Adrenal gland (tissue), 12 donors: ENCODE data around the gene TMEM95. TPM values are rescaled to one million over a fixed set of nuclear protein-coding genes. Genes with fewer than 3 reads are reported as not detected.

Source experiments
- DNase-seq, 7 donors: peaks; one replicate each; pipeline ENCODE4 v3.0.0-alpha.2; 2019 to 2020
- H3K27ac ChIP-seq, 5 donors: fragments of 200-600 bp; sonication (generic) in 4 of 5; 1 replicate in 3 of 5; 2 replicates in 2 of 5; pipeline versions ENCODE4 v1.5.1 to v1.8.0; 2016 to 2020; ENCODE audit warnings: mild to moderate bottlenecking in 1 of 5
- H3K27me3 ChIP-seq: fragments of 200-600 bp; 2 replicates; pipeline ENCODE4 v1.8.0; 2021
- H3K36me3 ChIP-seq, 2 donors: fragments of 200-600 bp; replicated peaks in 1 of 2; 1 replicate in 1 of 2; 2 replicates in 1 of 2; pipeline versions ENCODE4 v1.5.1 to v1.8.0; 2018 to 2022
- H3K4me1 ChIP-seq, 2 donors: fragments of 200-600 bp; replicated peaks in 1 of 2; 1 replicate in 1 of 2; 2 replicates in 1 of 2; pipeline versions ENCODE4 v1.5.1 to v1.8.0; 2018 to 2021
- H3K4me3 ChIP-seq, 4 donors: fragments of 200-600 bp; sonication (generic) in 3 of 4; one replicate each; pipeline ENCODE4 v1.5.1; 2016 to 2018
- H3K9me3 ChIP-seq, 3 donors: fragments of 200-600 bp; sonication (generic) in 1 of 3; replicated peaks in 1 of 3; 1 replicate in 2 of 3; 2 replicates in 1 of 3; pipeline versions ENCODE4 v1.5.1 to v1.8.0; 2016 to 2021
- CTCF ChIP-seq, 6 experiments: fragments of 450-650 bp in 4 of 6; fragments of 200-600 bp in 2 of 6; sonication (generic) in 1 of 6; IDR thresholded peaks; 1 replicate in 5 of 6; 2 replicates in 1 of 6; pipeline versions ENCODE4 v1.5.1 to v1.8.0; 2016 to 2021; ENCODE audit warnings: antibody characterized with exemption in 6 of 6, mild to moderate bottlenecking in 2 of 6, moderate library complexity in 1 of 6
- POLR2A ChIP-seq, 2 donors: fragments of 450-650 bp; IDR thresholded peaks; one replicate each; pipeline ENCODE4 v1.6.1; 2017; ENCODE audit warnings: antibody characterized with exemption in 2 of 2, mild to moderate bottlenecking in 2 of 2, moderate library complexity in 1 of 2
- WGBS, 4 donors: extraction: QIAGEN DNeasy Blood & Tissue Kit in 2 of 4; methylation state at CpG; one replicate each; pipeline versions ENCODE4 v1.1.5 to v1.1.7; 2013 to 2017; 5-methylcytosine and 5-hydroxymethylcytosine counted together
- intact Hi-C, 2 donors: fragments of 100-400 bp; cut with DNase I; formaldehyde crosslinking; loops; one replicate each; pipeline versions ENCODE4 v1.14.1 to v1.15.0; 2022 to 2023
- polyA plus RNA-seq, 3 donors: library from polyadenylated mRNA; stranded (reverse); fragments of 200-250 nt in 2 of 3; fragments of 350-450 nt in 1 of 3; fragmentation: Illumina TruSeq in 1 of 3; extraction: RNeasy Lipid Tissue Mini Kit (QIAGEN cat#74804) in 1 of 3; gene quantifications; one replicate each; pipeline ENCODE4 v1.2.3, GENCODE V29; 2013 to 2014
- total RNA-seq, 9 donors: library from RNA; depleted of rRNA in 4 of 9; stranded (reverse); fragments of >200 nt in 4 of 9; fragments of 120-200 nt in 1 of 9; fragmentation: NEBNext Ultra II Directional in 1 of 9; extraction: Animal tissue kit (Norgen Biotek cat#: 25700) in 1 of 9; gene quantifications; one replicate each; pipeline versions ENCODE4 v1.1.0 to v1.2.4, GENCODE V29; 2013 to 2023
- donor health status: healthy with polysubstance abuse.
- donor health status: Bipolar disorder and iron deficiency.
- donor health status: DM: yes; HTN: yes; CAD: no.
- donor health status: DM: no; HTN: no; CAD: no.
- donor health status: DM: no; HTN: no; CAD: no.
- donor health status: DM: yes; HTN: yes; CAD: no.

Gene TMEM95
- total and polyA plus RNA-seq, 12 donors = not detected

- peak within 1 kb of the TSS; percentile 83 to 93 (median 86) for H3K27ac ChIP-seq
- H3K4me1 ChIP-seq = peaks cover 7 to 15% of the 10 kb centered on the region in 2 donors
- WGBS, 4 donors = 0 to 2% (median 0%) methylated on average over 18 to 49 of the region's 49 CpGs
- DNase-seq = peak; percentile 98 to 100 (median 99)
- no peaks in the 10 kb centered on the region for H3K27me3 ChIP-seq
- TF ChIP-seq POLR2A (IDR thresholded peaks at IDR 0.05) (peak; percentile 85 to 99), CTCF (IDR thresholded peaks at IDR 0.05) (peak in 1 of 6 experiments; percentile 24)
- peak within 1 kb of the TSS; percentile 24 to 88 (median 72) for H3K4me3 ChIP-seq
- H3K36me3 ChIP-seq = no peaks in the 10 kb centered on the region
- intact Hi-C loops = no loop called here
- no peaks in the 10 kb centered on the region for H3K9me3 ChIP-seq
These were observed 49.2 kb downstream of the TMEM95 start, which contains the start of gene TMEM256 for GRCh38 chr17:7403977-7404736. Gene TMEM256, minus strand, starts transcription at chr17:7404097. Its CDS starts 13 bp downstream, at chr17:7404084.

- intact Hi-C loops = no loop called here
- no peaks in the 10 kb centered on the region for H3K36me3 ChIP-seq
- peak; percentile 52 to 84 (median 71) for DNase-seq
These were observed 49.9 kb downstream of the TMEM95 start for GRCh38 chr17:7404737-7405349.

GRCh38 chr17:7405350-7406234 lies 50.6 kb downstream of the TMEM95 start:
- peak in 1 of 7 donors; percentile 31 for DNase-seq
- intact Hi-C loops = no loop called here
- WGBS, 4 donors = 17 to 36% (median 18%) methylated on average over 9 to 38 of the region's 38 CpGs
- H3K36me3 ChIP-seq = no peaks in the 10 kb centered on the region
- H3K4me1 ChIP-seq = peaks cover 7 to 15% of the 10 kb centered on the region in 2 donors
- no peaks in the 10 kb centered on the region for H3K27me3 ChIP-seq
- no peak for TF ChIP-seq POLR2A (IDR thresholded peaks at IDR 0.05)
- TF ChIP-seq CTCF (IDR thresholded peaks at IDR 0.05) = no peak
- H3K4me3 ChIP-seq = peak overlapping the region in 3 of 4 donors; percentile 11 to 88 (median 29)
- no peaks in the 10 kb centered on the region for H3K9me3 ChIP-seq
- peak overlapping the region in 3 of 5 donors; percentile 86 to 93 (median 89) for H3K27ac ChIP-seq

More at GRCh38 chr17:7404737-7405349, 49.9 kb downstream of the TMEM95 start:
- TF ChIP-seq CTCF (IDR thresholded peaks at IDR 0.05) = peak in 2 of 6 experiments; percentile 8 to 19
- peak; percentile 54 to 61 for TF ChIP-seq POLR2A (IDR thresholded peaks at IDR 0.05)
- peak overlapping the region in 4 of 5 donors; percentile 32 to 93 (median 88) for H3K27ac ChIP-seq
- H3K27me3 ChIP-seq = no peaks in the 10 kb centered on the region
- 0 to 2% (median 1%) methylated on average over 10 to 63 of the region's 65 CpGs for WGBS, 4 donors
- peak overlapping the region in 3 of 4 donors; percentile 29 to 88 (median 68) for H3K4me3 ChIP-seq
- peaks cover 7 to 15% of the 10 kb centered on the region in 2 donors for H3K4me1 ChIP-seq
- no peaks in the 10 kb centered on the region for H3K9me3 ChIP-seq
